Vagina (tissue), 2 donors: ENCODE measurements around the gene GKN1. TPM values are rescaled to one million over a fixed set of nuclear protein-coding genes. Genes with fewer than 3 reads are reported as not detected.

Source experiments
- DNase-seq, 2 donors: peaks; one replicate each; pipeline ENCODE4 v3.0.0-alpha.2; 2017; ENCODE audit errors: extremely low spot score in 2 of 2
- H3K27ac ChIP-seq: fragments of 200-600 bp; sonication (generic); one replicate; pipeline ENCODE4 v1.5.1; 2019
- H3K27me3 ChIP-seq: fragments of 200-600 bp; sonication (generic); one replicate; pipeline ENCODE4 v1.5.1; 2019
- H3K36me3 ChIP-seq, 2 donors: fragments of 200-600 bp; sonication (generic); one replicate each; pipeline ENCODE4 v1.5.1; 2017 to 2019
- H3K4me1 ChIP-seq: fragments of 200-600 bp; sonication (generic); one replicate; pipeline ENCODE4 v1.5.1; 2019
- H3K4me3 ChIP-seq, 2 donors: fragments of 200-600 bp; sonication (generic); 1 replicate in 1 of 2; 2 replicates in 1 of 2; pipeline ENCODE4 v1.5.1; 2016 to 2019
- H3K9me3 ChIP-seq: fragments of 200-600 bp; sonication (generic); one replicate; pipeline ENCODE4 v1.5.1; 2019
- POLR2A ChIP-seq, 2 donors: fragments of 450-650 bp; IDR thresholded peaks; one replicate each; pipeline ENCODE4 v1.6.1; 2017; ENCODE audit warnings: antibody characterized with exemption in 2 of 2, mild to moderate bottlenecking in 2 of 2, moderate library complexity in 2 of 2
- POLR2AphosphoS5 ChIP-seq, 2 donors: sonication (generic); formaldehyde crosslinking; IDR thresholded peaks; one replicate each; pipeline ENCODE4 v1.9.0; 2017; ENCODE audit warnings: antibody characterized with exemption in 2 of 2, mild to moderate bottlenecking in 2 of 2, low read depth in 1 of 2; ENCODE audit not compliant: insufficient read depth in 1 of 2
- intact Hi-C: fragments of 100-400 bp; cut with DNase I; formaldehyde crosslinking; loops from one replicate; pipeline ENCODE4 v1.15.1; 2023
- total RNA-seq: library from RNA; depleted of rRNA; stranded (reverse); fragments of >200 nt; gene quantifications from one replicate; pipeline ENCODE4 v1.2.3, GENCODE V29; 2016
- TF ChIP-seq, protein P1 (sequence below), 3 experiments: fragments of 450-650 bp in 2 of 3; fragments of 200-600 bp in 1 of 3; sonication (generic) in 1 of 3; IDR thresholded peaks; one replicate each; pipeline ENCODE4 v1.5.1; 2017 to 2019; ENCODE audit warnings: antibody characterized with exemption in 3 of 3, mild to moderate bottlenecking in 2 of 3, moderate library complexity in 2 of 3

Gene GKN1
- total RNA-seq, 1 donor from 2014 or later = not detected

DNA sequence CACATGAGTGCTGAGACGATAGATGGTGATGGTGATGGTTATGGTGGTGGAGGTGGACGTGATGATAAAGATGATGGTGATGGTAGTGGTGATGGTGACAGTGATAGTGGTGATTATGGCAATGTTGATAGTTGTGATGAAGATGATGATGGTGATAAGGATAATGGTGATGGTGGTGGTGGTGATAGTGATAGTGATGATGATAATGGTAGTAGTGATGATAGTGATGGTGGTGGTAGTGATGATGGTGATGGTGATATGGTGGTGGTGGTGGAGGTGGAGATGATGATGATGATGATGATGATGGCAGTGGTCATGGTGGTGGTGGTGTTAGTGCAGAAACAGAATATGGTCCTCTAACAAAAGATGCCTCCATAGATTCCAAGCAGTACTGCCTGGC lies 48.8 kb downstream of the GKN1 start:
- no peak overlapping the region for H3K4me3 ChIP-seq
- H3K36me3 ChIP-seq = no peaks in the 10 kb centered on the region
- intact Hi-C loops = no loop called here
- H3K27ac ChIP-seq = no peak overlapping the region
- DNase-seq = no peak
- TF ChIP-seq POLR2AphosphoS5 (IDR thresholded peaks at IDR 0.05; ENCODE audit: insufficient read depth in 1 of 2, low read depth in 1 of 2) = no peak
- TF ChIP-seq, protein P1, sequence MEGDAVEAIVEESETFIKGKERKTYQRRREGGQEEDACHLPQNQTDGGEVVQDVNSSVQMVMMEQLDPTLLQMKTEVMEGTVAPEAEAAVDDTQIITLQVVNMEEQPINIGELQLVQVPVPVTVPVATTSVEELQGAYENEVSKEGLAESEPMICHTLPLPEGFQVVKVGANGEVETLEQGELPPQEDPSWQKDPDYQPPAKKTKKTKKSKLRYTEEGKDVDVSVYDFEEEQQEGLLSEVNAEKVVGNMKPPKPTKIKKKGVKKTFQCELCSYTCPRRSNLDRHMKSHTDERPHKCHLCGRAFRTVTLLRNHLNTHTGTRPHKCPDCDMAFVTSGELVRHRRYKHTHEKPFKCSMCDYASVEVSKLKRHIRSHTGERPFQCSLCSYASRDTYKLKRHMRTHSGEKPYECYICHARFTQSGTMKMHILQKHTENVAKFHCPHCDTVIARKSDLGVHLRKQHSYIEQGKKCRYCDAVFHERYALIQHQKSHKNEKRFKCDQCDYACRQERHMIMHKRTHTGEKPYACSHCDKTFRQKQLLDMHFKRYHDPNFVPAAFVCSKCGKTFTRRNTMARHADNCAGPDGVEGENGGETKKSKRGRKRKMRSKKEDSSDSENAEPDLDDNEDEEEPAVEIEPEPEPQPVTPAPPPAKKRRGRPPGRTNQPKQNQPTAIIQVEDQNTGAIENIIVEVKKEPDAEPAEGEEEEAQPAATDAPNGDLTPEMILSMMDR (IDR thresholded peaks at IDR 0.05) = no peak
- TF ChIP-seq POLR2A (IDR thresholded peaks at IDR 0.05) = no peak
- H3K9me3 ChIP-seq = no peaks in the 10 kb centered on the region
- H3K4me1 ChIP-seq = peaks cover 62% of the 10 kb centered on the region
- no peaks in the 10 kb centered on the region for H3K27me3 ChIP-seq

DNA sequence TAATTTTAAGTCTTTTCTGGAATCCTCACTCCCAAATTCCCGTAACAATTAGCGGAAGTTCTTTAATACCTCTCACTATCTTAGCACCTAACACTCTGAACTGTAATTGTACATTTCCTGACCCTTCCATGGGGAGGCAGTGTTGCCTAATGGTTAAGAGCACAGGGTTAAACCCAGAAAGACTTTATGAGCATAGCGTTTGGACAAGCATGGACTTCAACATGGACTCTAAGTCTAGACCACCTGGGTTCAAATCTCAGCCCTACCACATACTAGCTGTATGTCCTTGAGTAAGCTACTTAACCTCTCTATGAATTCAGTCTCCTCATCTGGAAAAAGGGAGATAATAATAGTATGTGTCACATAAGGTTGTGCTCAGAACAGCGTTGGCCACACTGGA lies 51.6 kb downstream of the GKN1 start:
- Histone ChIP-seq H3K9me3 (no peaks in the 10 kb centered on the region), H3K27ac (no peak overlapping the region), H3K4me3 (no peak overlapping the region), H3K4me1 (peaks cover 44% of the 10 kb centered on the region), H3K27me3 (no peaks in the 10 kb centered on the region), H3K36me3 (no peaks in the 10 kb centered on the region)
- DNase-seq = no peak
- intact Hi-C loops = no loop called here
- TF ChIP-seq POLR2AphosphoS5 (IDR thresholded peaks at IDR 0.05; ENCODE audit: insufficient read depth in 1 of 2, low read depth in 1 of 2) (no peak), POLR2A (IDR thresholded peaks at IDR 0.05) (no peak)
- TF ChIP-seq, protein P1 (IDR thresholded peaks at IDR 0.05) = peak in 1 of 3 experiments; percentile 31

DNA sequence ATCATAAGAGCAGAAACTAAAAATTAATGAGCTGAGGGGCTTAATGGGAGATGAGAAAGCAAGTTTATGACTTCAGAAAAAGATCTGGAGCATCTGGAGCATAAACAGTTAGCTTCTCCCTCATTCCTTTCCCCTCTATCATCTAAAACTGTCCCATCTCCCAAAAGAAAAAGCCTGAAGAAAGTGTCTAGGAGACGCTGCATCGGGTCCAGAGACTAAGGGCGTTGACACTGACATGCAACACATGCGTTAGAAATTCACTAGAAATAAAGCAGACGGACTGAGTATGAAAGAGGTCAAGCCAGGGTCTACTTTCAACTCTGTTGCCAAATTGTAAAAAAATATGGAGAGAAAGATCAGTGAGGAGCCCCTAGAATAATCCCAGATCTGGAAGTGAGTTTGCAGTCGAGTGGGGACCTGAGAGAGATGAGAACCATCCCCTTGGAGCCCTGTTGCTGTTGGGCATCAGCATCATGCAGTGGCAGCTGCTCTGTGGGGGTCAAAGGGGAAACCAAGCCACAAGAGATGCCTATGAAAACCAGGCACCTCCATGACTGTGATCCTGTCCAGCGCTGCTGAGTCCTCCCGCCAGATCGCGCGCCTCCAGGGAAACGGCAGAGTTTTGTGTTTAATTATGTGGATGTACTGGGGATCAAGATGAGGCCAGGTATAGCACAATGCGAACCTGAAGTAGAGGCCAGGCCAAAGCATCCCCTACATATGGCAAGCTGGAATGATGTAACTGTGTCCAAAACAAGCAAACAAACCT lies 52.4 kb downstream of the GKN1 start:
- Histone ChIP-seq H3K4me1 (peaks cover 46% of the 10 kb centered on the region), H3K27me3 (no peaks in the 10 kb centered on the region), H3K4me3 (no peak overlapping the region), H3K27ac (no peak overlapping the region), H3K9me3 (no peaks in the 10 kb centered on the region), H3K36me3 (no peaks in the 10 kb centered on the region)
- DNase-seq = peak in 1 of 2 donors; percentile 84
- no peak for TF ChIP-seq POLR2A (IDR thresholded peaks at IDR 0.05)
- no peak for TF ChIP-seq POLR2AphosphoS5 (IDR thresholded peaks at IDR 0.05; ENCODE audit: insufficient read depth in 1 of 2, low read depth in 1 of 2)
- TF ChIP-seq, protein P1 (IDR thresholded peaks at IDR 0.05) = no peak
- intact Hi-C loops = no loop called here

Other genes with a start within 250 kb of the GKN1 start
- gene ARHGAP25, start 239.8 kb upstream of the GKN1 start, total RNA-seq = 9.6 TPM
- gene BMP10, start 103.2 kb upstream of the GKN1 start, total RNA-seq = not detected
- not detected for gene GKN2, start 21.7 kb upstream of the GKN1 start, total RNA-seq
- 102 TPM for gene ANTXR1, start 38.5 kb downstream of the GKN1 start, total RNA-seq